AG20443 (cell line): Measurements from ENCODE around the gene CDHR1.

ENCODE experiments used
- DNase-seq: peaks from one replicate; pipeline ENCODE4 v3.0.0; 2012; ENCODE audit warnings: low spot score, mixed read lengths

CDHR1 gene

GRCh38 chr10:84263716-84264115, 69.4 kb downstream of the CDHR1 start:
- no peak for DNase-seq

GRCh38 chr10:84264611-84265141, 70.3 kb downstream of the CDHR1 start:
- DNase-seq = peak; percentile 84

- DNase-seq = no peak
Measured at GRCh38 chr10:84265418-84265817, 71.1 kb downstream of the CDHR1 start.

- DNase-seq = peak; percentile 65
Measured at GRCh38 chr10:84267503-84268126, 73.3 kb downstream of the CDHR1 start.

GRCh38 chr10:84269162-84269561, 74.8 kb downstream of the CDHR1 start:
- no peak for DNase-seq
